SIG-M5 treated with dmso at 0.1 percent for 504 hours (cell line): ENCODE data around the gene CRYGS.
"Not testable (repeated sequence)": the region's sequence is repeated elsewhere in the genome, so short reads cannot be mapped to it uniquely, and the experiment has no call there.

Source experiments
- DNase-seq: peaks from one replicate; lab custom pipeline; 2025; ENCODE audit not compliant: unreplicated experiment; lab: John Stamatoyannopoulos, UW

Gene CRYGS

GRCh38 chr3:186564586-186564985 is 20.4 kb upstream of the CRYGS start:
- DNase-seq, result no peak

GRCh38 chr3:186552408-186553031 is 8.3 kb upstream of the CRYGS start:
- DNase-seq, result no peak

- no peak for DNase-seq
Observed at GRCh38 chr3:186551387-186551786, 7.2 kb upstream of the CRYGS start.

DNA sequence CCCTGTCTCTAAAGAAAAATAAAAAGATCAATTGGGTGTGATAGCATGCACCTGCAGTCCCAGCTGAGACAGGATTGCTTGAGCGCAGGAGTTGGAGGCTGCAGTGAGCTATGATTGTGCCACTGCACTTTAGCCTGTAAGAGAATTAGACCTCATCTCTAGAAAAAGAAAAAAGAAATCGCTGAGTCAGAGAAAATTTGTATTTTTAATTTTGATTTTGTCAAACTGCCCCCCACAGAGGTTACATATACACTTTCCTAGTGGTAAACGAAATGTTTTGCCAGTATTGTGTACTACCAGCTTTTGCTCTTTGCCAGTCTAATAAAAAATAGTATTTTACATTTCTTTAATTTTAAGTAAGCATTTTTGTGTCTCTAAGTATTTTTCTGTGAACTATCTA is 5.3 kb upstream of the CRYGS start:
- DNase-seq, result no peak

DNA sequence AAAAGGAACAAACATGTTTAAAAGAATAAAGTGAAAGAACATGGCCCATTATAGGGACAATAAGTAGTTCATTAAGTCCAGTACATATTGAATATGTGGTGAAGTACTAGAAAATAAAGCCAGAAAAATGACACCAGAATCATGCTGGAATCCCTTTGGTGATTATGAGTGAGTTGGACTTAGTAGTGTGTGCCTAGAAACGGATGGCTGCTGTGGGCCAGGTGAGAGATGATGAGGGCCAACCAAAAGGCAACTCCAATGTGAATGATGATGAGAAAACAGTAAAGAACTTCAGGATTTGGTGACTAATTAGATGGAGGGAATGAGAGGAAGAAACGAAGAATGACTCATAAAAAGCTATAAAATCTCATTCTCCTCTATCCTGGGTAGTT is 3.3 kb downstream of the CRYGS start:
- no peak for DNase-seq

DNA sequence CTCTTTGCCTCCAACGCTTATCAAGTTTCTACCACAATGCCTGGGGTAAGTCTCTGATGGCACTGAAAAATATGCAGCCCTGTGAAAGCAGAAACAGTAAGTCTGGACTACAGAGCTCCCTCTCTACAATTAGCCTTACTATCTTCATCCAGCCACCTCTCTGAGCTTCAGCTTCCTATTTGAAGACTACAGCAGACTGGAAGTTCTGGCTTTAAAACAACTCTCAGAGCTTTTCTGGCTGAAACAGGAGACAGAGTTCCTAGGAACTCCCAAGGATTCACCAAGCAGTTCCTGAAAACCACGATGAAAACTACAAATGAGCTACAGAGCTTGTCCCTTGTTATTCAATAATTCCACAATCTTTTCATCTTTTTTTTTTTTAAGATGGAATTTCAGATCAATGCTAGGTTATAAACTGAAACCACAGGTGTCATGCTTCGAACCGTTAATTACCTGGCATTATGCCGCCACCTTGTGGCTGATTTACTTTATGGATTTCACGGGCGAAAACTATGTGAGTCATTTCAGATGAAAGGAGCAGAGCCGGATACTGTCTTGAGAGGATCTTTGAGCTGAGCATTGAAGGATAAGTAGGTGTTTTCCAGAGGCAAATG is 3.9 kb downstream of the CRYGS start:
- DNase-seq, result peak; percentile 38

DNA sequence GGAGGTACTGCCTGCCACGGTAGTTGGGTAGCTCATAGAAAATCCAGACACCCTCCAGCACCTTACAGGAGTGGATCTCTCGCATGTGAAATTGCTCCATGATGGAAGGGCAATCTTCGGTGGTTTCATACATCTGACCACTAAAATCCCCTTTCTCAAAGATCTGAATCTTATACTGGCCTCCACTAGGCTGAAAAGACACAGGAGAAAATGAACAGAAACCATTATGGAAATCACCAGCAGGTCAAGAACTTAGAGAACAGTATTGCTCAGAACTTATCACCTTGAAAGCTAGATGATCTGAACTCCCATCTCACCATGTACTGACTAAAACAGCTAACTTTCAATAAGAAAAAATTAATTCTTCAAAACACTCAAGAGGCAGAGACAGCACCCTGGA is 5.4 kb downstream of the CRYGS start:
- DNase-seq, result no peak

- no peak for DNase-seq
Observed at GRCh38 chr3:186536883-186537844, 7.0 kb downstream of the CRYGS start.

GRCh38 chr3:186534113-186534669 is 10.0 kb downstream of the CRYGS start:
- peak; percentile 79 for DNase-seq

DNA sequence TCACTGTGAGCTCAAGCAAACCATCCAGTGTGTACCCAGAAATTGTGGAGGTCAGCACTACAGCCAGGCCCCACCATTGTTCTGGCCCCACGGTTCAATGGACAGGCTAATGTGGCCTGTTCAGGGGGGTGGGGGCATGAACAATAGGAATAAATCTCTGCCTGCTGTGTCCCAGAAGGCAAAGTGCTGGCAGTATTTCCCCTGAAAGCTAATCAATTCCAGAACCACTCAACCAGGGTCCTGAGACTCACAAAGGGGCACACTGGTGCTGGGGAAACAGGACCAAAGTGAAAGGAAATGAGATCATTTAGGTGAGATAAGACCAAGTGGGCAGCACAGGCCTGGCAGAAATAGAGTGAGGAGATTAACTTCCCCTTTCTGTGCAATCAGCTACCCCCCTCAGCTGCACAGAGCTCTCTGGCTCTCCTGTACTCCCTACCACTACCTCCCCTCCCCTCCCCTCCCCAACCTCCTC is 11.5 kb downstream of the CRYGS start:
- peak; percentile 37 for DNase-seq

DNA sequence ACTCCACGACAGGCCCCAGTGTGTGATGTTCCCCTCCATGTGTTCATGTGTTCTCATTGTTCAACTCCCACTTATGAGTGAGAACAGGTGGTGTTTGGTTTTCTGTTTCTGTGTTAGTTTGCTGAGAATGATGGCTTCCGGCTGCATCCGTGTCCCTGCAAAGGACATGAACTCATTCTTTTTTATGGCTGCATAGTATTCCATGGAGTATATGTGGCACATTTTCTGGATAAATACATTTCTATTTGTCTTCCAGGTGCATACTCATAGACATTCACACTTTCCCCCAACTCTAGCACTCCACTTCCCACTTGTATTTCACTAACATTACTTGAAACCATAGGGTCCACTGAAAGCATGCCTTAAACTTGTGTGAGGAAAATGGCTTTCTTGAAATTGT is 12.5 kb downstream of the CRYGS start:
- DNase-seq, result not testable (repeated sequence)

GRCh38 chr3:186530415-186530814 is 13.8 kb downstream of the CRYGS start:
- no peak for DNase-seq

GRCh38 chr3:186529201-186529999 is 14.8 kb downstream of the CRYGS start:
- no peak for DNase-seq

GRCh38 chr3:186526256-186526606 is 17.9 kb downstream of the CRYGS start:
- no peak for DNase-seq

- DNase-seq, result no peak
Observed at GRCh38 chr3:186525369-186526255, 18.6 kb downstream of the CRYGS start.

- no peak for DNase-seq
Observed at GRCh38 chr3:186524616-186525015, 19.6 kb downstream of the CRYGS start.

GRCh38 chr3:186523434-186523833 is 20.7 kb downstream of the CRYGS start:
- no peak for DNase-seq

DNA sequence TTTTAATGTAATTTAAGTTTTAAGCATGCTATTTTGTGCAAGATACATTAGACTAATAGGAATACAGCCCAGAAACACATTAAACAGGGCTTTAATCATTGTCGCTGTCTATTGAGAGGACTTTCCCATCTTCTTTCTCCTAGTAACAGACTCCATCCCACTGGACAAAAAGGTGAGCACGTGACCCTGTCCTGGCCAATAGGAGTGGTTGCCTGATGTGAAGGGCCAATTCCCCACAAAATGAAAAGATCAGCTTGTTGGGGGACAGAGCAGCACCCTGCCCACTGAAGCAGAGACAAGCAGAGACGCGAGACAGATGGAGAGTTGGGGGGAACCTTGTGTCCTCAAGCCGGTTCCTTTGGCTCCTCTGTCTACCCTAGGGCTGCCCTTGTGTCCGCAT is 21.2 kb downstream of the CRYGS start:
- no peak for DNase-seq

GRCh38 chr3:186520957-186521842 is 23.0 kb downstream of the CRYGS start:
- DNase-seq, result no peak
